ENCODE results near the gene RPS6KA5. TPM values are rescaled to one million over a fixed set of nuclear protein-coding genes. Genes with fewer than 3 reads are reported as not detected.
"Not testable (repeated sequence)": the region's sequence is repeated elsewhere in the genome, so short reads cannot be mapped to it uniquely, and the experiment has no call there.

Gene RPS6KA5
- total RNA-seq, 1 donor from 2014 or later, result 3.3 TPM

DNA sequence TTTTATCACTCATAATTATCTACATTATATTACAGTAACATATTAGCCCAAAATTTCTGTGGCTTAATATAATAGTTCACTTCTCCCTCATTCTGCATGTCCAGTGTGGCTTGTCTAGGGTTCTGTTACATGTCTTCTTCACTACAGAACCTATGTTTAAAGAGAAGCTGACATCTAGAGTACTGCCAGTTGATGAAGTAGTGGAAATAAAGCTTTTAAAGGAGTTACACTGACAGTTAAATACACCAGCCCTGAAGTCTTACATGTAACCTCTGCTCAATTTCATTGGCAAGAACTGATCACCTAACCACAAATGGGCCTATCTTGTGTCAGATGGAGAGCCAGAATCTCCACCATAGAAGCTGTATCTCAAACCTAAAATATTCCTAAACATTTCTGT lies 32.9 kb downstream of the RPS6KA5 start:
- no peak for DNase-seq (ENCODE audit: low read depth)

DNA sequence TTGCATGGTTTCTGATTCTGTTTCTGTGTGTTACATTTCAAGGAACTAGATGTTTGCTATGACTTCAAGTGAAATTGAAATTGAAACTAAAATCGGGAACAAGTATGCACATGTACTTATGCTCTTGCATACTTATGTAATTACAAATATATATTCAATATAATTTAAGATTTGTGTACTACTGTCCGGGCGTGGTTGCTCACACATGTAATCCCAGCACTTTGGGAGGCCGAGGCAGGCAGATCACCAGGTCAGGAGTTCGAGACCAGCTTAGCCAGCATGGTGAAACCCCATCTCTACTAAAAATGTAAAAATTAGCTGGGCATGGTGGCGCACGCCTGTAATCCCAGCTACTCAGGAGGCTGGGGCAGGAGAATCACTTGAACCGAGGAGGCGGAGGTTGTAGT lies 37.8 kb downstream of the RPS6KA5 start:
- DNase-seq (ENCODE audit: low read depth), result not testable (repeated sequence)

DNA sequence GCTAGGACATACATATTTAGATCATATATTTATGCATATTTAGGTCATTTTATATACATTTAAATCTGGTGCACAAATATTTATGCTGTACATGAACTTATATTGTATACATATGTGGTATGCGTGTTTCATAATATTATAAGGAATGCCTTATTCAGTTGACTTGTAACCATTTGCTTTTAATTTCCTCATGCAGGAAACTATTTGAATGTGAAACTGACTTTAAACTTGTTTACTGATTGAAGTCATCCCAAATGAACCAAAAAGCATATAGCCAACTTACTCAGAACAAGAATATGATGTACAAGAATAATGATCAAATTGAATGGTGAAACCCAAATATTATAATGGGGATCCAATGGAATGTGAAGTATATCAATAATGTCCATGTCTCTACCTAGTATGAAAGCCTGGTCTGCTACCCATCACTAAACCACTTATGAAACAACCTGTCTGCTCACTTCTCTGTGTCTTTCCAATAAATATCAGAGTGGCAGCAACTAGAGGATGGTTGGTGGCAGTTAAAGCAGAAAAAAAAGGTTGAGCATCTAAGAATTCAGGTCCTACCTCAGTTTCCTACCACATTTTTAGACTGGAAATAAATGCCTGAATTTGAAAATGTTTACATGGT lies 38.3 kb downstream of the RPS6KA5 start:
- no peak for DNase-seq (ENCODE audit: low read depth)

DNA sequence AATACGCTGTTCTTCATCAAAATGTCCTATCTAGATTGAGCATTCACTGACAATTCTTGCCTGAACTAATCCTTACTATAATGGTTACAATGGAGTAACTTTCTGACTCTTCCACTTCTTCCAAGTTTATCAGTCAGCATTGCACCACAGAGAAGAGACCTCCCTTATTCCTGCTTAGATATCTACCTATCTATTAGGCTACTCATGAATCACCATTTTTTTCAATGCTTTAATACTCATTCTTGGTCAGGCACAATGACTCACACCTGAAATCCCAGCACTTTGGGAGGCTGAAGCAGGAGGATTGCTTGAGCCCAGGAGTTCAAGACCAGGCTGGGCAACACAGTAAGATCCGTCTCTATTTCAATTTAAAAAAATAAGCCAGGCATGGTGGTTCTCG lies 39.3 kb downstream of the RPS6KA5 start:
- no peak for DNase-seq (ENCODE audit: low read depth)

DNA sequence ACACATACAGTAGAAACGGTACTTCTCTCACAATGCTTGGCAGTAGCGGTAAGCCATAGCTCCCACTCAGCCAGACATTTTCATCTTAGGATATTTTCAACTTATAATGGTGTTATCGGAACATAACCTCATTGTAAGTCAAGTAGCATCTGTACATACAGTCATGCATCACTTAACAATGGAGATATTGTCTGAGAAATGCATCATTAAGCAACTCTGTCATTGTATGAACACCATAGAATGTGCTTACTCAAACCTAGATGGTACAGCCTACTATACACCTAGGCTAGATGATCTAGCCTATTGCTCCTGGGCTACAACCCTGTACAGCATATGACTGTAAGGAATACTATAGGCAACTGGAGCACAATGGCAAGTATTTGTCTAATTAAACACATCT lies 40.8 kb downstream of the RPS6KA5 start:
- DNase-seq (ENCODE audit: low read depth), result no peak

DNA sequence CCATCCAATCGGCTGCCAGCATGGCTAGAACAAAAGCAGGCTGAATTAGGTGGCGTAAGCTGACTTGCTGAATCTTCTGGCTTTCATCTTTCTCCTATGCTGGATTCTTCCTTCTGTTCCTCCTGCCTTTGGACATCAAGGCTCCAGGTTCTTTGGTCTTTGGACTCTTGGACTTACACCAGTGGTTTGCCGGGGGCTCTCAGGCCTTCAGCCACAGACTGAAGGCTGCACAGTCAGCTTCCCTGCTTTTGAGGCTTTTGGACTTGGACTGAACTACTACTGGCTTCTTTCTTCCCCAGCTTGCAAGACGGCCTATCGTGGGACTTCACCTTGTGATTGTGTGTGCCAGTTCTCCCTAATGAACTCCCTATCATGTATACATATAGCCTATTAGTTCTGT lies 42.0 kb downstream of the RPS6KA5 start:
- DNase-seq (ENCODE audit: low read depth), result no peak

DNA sequence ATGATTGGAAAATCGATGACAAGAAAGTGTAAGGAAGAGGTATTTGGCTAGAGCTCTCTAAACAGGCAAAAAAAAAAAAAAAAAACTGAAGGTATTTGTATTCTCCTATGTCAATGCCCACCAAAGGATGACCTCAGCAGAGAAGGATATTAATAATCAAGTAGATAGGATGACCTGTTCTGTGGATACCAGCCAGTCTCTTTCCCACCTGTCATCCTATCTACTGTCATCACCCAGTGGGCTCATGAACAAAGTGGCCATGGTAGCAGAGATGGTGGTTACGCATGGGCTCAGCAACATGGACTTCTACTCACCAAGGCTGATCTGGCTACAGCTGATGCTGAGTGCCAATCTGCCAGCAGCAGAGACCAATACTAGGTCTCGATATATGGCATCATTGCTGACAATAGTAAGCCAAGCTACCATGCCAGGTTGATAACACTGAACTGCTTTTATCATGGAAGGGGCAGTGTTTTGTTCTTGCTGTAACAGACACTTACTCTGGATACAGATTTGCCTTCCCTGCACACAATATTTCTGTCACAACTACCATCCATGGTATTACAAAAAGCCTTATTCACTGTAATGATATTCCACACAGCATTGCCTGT lies 43.5 kb downstream of the RPS6KA5 start:
- no peak for DNase-seq (ENCODE audit: low read depth)

DNA sequence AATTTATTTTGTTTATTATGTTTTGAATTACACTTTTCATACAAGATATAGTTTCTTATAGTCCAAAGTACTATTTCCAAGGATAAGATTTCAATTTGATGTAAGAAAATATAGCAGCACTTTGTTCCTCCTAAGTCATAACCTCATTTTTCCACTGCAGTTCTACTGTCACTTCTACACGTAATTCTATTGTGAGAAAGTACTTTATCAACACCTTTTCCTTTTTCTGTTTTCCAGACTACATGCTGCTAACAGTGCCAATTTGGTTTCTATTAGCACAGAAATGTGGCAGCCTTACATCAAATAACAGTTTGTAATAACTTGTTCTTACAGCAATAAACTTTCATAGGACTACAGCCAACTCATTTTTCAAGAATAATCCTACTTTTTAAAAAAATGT lies 45.0 kb downstream of the RPS6KA5 start:
- no peak for DNase-seq (ENCODE audit: low read depth)

DNA sequence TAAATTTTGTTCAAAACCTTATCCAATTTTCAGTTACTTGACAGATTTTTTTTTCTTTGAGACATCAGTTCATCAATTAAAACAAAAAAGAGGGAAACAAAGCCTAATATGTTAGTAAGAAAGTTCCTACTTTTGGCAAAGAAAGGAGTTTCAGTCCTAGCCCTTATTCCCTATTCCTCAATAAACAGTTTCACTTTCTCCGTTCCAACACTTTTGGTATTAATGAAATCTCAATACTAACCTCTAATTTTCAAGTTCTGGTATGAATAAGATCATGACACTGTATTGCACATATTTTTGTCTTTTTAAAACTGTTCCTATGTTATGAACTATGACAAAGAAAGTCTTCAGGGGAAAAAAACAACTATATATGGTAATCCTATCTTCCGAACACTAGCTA lies 48.4 kb downstream of the RPS6KA5 start:
- no peak for DNase-seq (ENCODE audit: low read depth)

DNA sequence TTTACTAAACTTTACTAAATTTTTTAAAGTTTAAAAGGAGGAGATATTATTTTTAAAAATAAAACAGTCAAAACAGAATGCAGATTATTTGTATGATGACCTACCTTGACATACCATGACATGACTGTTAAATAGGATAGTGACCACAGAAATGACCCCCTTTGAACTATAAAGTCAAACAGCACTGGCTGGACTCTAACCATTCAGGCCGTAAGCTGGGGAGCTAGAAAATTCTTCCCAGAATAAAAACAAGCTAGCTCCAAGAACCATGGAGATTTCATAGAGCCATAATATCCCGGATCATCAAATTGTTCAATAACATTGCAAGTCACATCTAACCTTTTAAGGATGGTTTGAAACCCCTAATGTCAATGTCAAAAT lies 50.3 kb downstream of the RPS6KA5 start:
- DNase-seq (ENCODE audit: low read depth), result no peak

DNA sequence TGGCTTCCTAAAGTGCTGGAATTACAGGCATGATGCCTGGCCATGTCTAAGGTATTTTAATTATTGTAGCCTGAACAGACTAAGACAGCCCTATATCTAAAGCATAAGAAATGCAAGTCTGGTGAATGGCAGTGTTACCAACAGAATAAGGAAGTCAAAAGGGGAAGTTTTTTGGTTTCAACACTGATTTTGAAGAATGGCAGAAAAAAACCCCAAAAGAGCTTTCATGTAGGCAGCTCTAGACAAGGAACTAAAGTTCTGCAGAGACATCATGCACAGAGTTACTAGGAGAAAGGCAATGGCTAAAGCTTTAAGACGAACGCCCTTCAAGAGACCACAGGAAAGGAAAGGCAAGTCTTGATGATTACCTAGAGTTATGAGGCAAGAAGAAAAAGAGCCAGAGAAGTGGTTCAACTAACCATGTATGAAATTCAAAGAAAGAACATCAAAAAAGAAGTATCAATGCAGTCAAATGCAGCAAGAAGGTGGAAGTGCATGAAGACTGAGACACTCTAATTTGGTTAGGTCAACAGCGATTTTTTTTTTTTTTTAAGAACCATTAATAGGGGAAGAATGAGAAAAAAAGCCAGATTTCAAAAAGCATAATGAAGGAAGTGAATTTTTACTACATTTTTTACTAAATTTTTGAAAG lies 50.8 kb downstream of the RPS6KA5 start:
- no peak for DNase-seq (ENCODE audit: low read depth)

DNA sequence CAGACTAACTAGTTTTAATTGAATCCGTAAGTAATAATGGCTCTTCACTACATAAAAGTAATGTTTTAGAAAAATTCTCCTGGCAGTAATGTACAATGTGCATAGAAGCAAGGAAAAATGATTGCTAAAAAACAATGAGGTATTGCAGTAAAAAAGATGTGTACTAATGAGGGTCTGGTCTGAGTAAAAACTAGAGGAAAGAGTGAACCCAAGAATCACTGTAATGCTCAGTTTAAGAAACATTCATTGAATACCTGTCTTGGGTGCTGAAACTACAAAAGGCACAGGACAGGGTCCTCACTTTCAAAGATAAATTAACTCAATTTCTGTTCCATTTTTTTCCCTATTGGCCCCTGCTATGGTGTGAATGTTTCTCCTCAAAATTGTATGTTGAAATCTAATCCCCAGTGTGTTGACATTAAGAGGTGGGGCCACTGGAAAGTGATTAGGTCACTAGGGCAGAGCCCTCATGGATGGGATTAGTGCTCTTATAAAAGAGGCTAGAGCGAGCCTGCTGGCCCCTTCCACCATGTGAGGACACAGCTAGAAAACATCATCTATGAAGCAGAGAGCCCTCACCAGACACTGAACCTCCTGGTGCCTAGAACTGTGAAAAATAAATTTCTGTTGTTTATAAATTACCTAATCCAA lies 51.6 kb downstream of the RPS6KA5 start:
- no peak for DNase-seq (ENCODE audit: low read depth)

DNA sequence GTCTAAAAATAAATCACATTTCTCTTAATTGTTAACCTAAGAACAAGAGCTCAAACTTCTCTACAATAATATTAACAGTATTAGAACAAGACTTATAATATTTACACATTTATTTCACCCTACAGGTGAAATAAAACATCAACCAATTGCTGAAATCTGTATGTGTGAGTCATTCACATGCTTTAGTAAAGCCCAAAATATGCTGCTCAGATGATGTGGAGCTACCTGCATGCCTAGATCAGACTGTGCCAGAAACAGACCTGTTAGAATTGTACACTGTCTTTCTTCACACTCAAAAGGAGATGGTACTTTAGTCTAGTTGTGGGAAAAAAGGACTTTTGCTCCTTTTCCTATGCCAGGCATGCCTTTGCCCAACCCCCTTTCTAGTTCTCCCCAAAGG lies 54.7 kb downstream of the RPS6KA5 start:
- peak; percentile 48 for DNase-seq (ENCODE audit: low read depth)

DNA sequence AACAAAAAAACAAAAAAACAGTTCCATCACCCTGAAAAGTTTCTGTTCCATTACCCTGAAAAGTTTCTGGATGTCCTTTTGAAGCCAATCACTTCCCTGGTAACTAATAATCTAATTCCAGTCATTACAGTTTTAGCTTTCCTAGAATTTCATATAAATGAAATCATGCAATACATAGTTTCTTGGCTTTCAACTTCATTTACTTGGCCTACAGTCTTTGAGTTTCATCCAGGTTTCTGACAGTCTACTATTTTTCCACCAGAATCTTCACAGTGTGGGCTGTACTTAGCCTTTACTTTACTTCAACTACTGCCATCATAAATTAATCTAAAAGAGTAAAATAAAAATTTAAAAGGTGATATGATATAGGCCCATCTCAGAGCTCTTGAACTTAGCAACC lies 55.5 kb downstream of the RPS6KA5 start:
- no peak for DNase-seq (ENCODE audit: low read depth)

DNA sequence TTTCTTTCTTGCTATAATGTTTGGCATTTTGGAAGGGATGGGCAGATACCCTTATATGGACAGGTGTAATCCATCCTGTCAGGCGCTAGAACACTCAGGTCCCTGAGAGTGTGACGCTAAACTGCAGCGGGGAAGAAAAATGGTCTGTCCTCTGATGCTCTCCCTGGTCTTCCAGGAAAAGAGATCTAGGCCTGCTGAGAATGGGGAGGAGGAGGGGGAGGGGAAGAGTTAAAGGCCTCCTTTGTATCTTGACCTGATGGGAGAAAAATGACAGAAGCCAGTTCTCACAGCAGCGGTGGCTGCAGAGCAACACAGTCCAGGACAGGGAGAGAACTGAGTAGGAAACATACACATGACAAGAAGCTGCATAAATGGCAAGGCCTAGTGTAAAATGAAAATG lies 61.1 kb downstream of the RPS6KA5 start:
- DNase-seq (ENCODE audit: low read depth), result no peak

DNA sequence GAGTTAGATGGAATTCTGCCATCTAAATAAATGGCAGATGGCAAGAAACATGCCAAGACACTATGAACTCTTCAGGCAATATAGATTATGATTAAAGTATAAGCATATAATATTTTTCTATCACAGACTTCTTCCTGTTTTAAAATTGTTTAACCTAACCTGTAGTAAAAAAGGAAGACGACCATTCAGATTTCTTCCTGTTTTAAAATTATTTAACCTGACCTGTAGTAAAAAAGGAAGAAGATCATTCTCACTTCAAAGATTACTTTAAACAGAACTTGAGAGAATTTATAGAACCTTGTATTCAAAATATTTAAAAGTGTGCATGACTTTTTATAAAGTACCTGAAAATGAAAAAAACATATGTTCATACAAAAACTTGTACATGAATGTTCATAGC lies 63.5 kb downstream of the RPS6KA5 start:
- DNase-seq (ENCODE audit: low read depth), result no peak

DNA sequence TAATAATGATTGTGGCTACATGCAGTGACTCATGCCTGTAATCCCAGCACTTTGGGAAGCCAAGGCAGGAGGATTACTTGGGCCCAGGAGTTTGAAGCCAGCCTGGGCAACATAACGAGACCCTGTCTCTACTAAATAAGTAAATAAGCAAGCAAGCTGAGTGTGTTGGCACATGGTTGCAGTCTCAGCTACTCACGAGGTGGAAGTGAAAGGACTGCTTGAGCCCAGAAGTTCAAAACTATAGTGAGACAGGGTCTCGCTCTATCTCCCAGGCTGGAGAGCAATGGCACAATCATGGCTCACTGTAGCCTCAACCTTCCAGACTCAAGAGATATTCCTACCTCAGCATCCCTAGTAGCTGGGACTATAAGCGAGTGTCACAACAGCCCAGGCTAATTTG lies 64.7 kb downstream of the RPS6KA5 start:
- no peak for DNase-seq (ENCODE audit: low read depth)

DNA sequence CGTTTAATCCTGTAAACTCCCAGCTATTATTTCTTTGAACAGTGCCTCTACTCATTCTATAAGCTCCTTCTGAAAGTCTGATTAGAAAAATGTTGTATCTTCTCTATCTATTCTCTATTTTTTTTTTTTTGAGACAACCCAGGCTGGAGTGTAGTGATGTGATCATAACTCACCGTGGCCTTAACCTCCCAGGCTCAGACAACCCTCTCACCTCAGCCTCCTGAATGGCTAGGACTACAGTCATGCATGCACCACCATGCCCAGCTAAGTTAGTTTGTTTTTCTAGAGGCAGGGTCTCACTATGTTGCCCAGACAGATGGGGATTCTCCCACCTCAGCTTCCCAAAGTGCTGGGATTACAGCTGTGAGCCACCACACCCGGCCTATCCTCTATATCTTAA lies 66.6 kb downstream of the RPS6KA5 start:
- no peak for DNase-seq (ENCODE audit: low read depth)

DNA sequence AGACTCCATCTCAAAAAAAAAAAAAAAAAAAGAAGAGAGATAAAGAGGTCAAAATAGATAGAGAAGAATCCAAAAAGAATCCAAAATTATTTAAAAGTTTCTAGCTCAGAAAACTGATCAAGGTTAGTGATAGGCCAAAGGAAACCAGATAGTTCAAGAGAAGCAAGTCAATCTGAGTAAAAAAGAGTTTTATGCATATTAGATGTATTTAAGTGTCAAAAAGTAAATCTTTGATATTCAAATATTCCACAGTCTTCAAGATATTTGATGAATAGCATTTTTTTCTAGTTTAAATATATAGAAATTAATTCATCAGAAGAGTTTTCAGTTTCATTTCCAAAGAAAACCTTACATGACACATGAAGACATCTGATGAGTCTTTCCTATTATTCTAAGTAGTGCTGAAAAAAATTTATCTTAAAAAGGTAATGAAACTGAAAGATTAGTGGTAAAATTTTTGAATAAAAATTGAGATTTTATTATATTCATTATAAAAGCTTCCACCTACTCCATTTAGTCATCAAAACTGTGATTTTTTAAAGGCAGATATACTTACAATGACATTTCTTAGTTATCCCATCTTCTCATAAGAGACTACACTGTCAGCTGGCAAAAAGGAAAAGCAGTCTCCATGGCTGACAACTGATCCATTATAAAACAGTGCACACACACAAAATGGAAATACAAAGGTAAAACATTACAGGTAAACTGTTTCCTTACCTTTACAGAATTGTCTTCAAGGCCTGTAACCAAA lies 68.6 kb downstream of the RPS6KA5 start:
- no peak for DNase-seq (ENCODE audit: low read depth)

DNA sequence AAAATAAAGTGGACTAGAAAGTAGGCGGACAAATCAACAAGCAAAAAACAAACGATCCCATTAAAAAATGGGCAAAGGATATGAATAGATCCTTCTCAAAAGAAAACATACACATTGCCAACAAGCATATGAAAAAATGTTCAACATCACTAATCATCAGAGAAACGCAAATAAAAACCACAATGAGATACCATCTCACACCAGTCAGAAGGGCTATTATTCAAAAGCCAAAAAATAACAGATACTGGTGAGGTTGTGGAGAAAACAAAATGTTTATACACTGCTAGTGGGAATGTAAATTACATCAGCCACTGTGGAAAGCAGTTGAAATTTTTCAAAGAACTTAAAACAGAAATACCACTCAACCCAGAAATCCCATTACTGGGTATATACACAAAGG lies 70.3 kb downstream of the RPS6KA5 start:
- no peak for DNase-seq (ENCODE audit: low read depth)

DNA sequence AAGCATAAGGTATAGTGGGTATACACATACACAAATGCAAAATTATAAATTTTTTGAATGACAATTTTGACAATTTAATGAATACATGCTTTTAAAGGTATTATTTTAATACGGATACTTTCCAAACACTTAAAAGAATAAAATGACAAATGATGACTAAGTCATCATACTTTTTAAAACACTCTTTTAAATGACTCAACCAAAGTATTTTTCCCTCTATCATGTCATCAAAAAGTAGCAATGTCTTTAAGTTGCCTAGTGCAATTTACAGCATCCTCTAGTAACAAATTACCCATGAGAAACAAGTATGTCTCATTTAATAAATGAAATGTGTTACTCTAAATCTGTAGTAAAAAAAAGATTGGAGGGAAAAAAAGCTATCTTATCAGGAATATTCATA lies 73.3 kb downstream of the RPS6KA5 start:
- no peak for DNase-seq (ENCODE audit: low read depth)

DNA sequence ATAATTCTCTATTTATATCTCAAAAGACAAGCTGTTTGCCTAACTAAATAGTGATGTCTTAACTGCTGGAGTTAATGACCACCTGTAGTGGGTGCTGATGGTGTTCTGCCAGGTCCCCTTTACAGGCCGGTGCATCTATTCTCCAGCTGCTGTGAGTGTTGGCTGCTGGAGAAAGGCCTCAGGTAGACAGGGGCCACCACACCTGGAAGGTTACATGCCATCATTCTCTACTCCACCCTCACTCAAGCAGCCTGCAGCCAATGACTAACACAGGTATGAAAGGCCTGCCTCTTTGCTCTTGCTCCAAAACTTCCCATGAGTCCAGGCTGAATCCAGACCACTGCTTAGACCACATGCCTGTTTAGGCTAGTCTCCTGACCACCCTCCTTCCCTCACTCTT lies 73.9 kb downstream of the RPS6KA5 start:
- DNase-seq (ENCODE audit: low read depth), result no peak
